SKM-1 treated with dmso at 0.1 percent for 144 hours (cell line): ENCODE data around the gene WDR27.

Experiments used
- DNase-seq: peaks from one replicate; lab custom pipeline; 2025; ENCODE audit not compliant: unreplicated experiment; lab: John Stamatoyannopoulos, UW

The WDR27 gene

GRCh38 chr6:169411722-169412121 is 290.1 kb downstream of the WDR27 start:
- no peak for DNase-seq

- no peak for DNase-seq
Observed at GRCh38 chr6:169411296-169411695, 290.5 kb downstream of the WDR27 start.

GRCh38 chr6:169409742-169410312 is 292.0 kb downstream of the WDR27 start:
- DNase-seq: peak; percentile 1

GRCh38 chr6:169407325-169407724 is 294.5 kb downstream of the WDR27 start:
- no peak for DNase-seq
